PC-3 (cell line): ENCODE results near the gene ERFL. TPM values are rescaled to one million over a fixed set of nuclear protein-coding genes. Genes with fewer than 3 reads are reported as not detected.

Experiments used
- ATAC-seq: fragments of 200-7000 bp; cut with Tn5 transposase; 2 replicates; pipeline ENCODE4 v1.9.1; 2020; ENCODE audit warnings: mild to moderate bottlenecking, moderate library complexity
- BruUV-seq: library from RNA; stranded (reverse); fragments of 400-500 nt; replicated peaks from 2 replicates; lab custom pipeline; 2021; lab: Mats Ljungman, UMichigan
- CTCF ChIA-PET: fragments of 300-600 bp; sonication (Branson Sonifier 250); formaldehyde crosslinking; loops from one replicate; lab custom pipeline; 2022; ENCODE audit warnings: antibody characterized with exemption; lab: Charles Lee
- POLR2A ChIA-PET: fragments of 300-600 bp; sonication (Branson Sonifier 250); formaldehyde crosslinking; loops from one replicate; lab custom pipeline; 2022; ENCODE audit warnings: antibody characterized with exemption; ENCODE audit not compliant: unreplicated experiment; lab: Charles Lee
- DNase-seq: peaks from one replicate; pipeline ENCODE4 v3.0.0-alpha.2; 2015
- H2AFZ ChIP-seq: fragments of 300-600 bp; sonication (generic); 2 replicates; pipeline ENCODE4 v1.6.0; 2016; ENCODE audit warnings: antibody characterized with exemption, low read length
- H3F3A ChIP-seq: fragments of 300-600 bp; sonication (generic); one replicate; pipeline ENCODE4 v1.6.0; 2017; ENCODE audit warnings: antibody characterized with exemption, low read length, control low read depth, mild to moderate bottlenecking; ENCODE audit not compliant: unreplicated experiment
- H3K27ac ChIP-seq: fragments of 300-600 bp; sonication (generic); 2 replicates; pipeline ENCODE4 v1.5.1; 2016; ENCODE audit warnings: mild to moderate bottlenecking, low read length
- H3K27me3 ChIP-seq: fragments of 300-600 bp; sonication (generic); 2 replicates; pipeline ENCODE4 v1.6.1; 2016; ENCODE audit warnings: low read length, mixed read lengths
- H3K36me3 ChIP-seq: fragments of 300-600 bp; sonication (generic); 2 replicates; pipeline ENCODE4 v1.6.1; 2016; ENCODE audit warnings: low read depth, mixed run types, low read length, mixed read lengths
- H3K4me1 ChIP-seq: fragments of 300-600 bp; sonication (generic); 2 replicates; pipeline ENCODE4 v1.5.1; 2016; ENCODE audit warnings: low read length; ENCODE audit not compliant: insufficient read depth
- H3K4me2 ChIP-seq: fragments of 300-600 bp; sonication (generic); 2 replicates; pipeline ENCODE4 v1.6.0; 2016; ENCODE audit warnings: low read length
- H3K4me3 ChIP-seq: fragments of 300-600 bp; sonication (generic); 2 replicates; pipeline ENCODE4 v1.5.1; 2016; ENCODE audit warnings: mild to moderate bottlenecking, low read length, mixed read lengths
- H3K79me2 ChIP-seq: fragments of 300-600 bp; sonication (generic); 2 replicates; pipeline ENCODE4 v1.6.1; 2017; ENCODE audit warnings: low read length, mixed read lengths
- H3K9ac ChIP-seq: fragments of 300-600 bp; sonication (generic); 2 replicates; pipeline ENCODE4 v1.6.0; 2016; ENCODE audit warnings: mild to moderate bottlenecking, low read length
- H3K9me2 ChIP-seq: fragments of 300-600 bp; sonication (generic); replicated peaks from 2 replicates; pipeline ENCODE4 v1.6.1; 2016; ENCODE audit warnings: mixed run types, low read length, mixed read lengths
- H3K9me3 ChIP-seq: fragments of 300-600 bp; sonication (generic); 2 replicates; pipeline ENCODE4 v1.6.1; 2016; ENCODE audit warnings: low read length, mixed read lengths
- H4K20me1 ChIP-seq: fragments of 300-600 bp; sonication (generic); 2 replicates; pipeline ENCODE4 v1.6.1; 2016; ENCODE audit warnings: low read length, mixed read lengths
- CTCF ChIP-seq: fragments of 300-600 bp; sonication (generic); conservative IDR thresholded peaks from 2 replicates; pipeline ENCODE4 v1.5.1; 2017; ENCODE audit warnings: antibody characterized with exemption, low read depth, mild to moderate bottlenecking, low read length
- EZH2 ChIP-seq: fragments of 300-600 bp; sonication (generic); IDR thresholded peaks from one replicate; pipeline ENCODE4 v1.6.1; 2017; ENCODE audit warnings: antibody characterized with exemption, mild to moderate bottlenecking, low read length; ENCODE audit not compliant: unreplicated experiment
- EZH2phosphoT487 ChIP-seq: fragments of 300-600 bp; sonication (generic); IDR thresholded peaks from 2 replicates; pipeline ENCODE4 v1.6.1; 2018; ENCODE audit warnings: mild to moderate bottlenecking, antibody characterized with exemption, low read length, borderline replicate concordance
- intact Hi-C: fragments of 100-400 bp; cut with micrococcal nuclease; formaldehyde crosslinking; loops from 2 replicates; pipeline ENCODE4 v1.9.0; 2023
- total RNA-seq: library from RNA; depleted of rRNA; stranded (reverse); fragments of >200 nt; gene quantifications from 2 replicates; pipeline ENCODE4 v1.2.3, GENCODE V29; 2014

Gene ERFL
- total RNA-seq, 1 experiment from 2014 or later: 0.11 TPM

- no peak overlapping the region for H3K4me3 ChIP-seq
- CTCF ChIA-PET: no interaction called here
- POLR2A ChIA-PET: no interaction called here
- ATAC-seq (no peak), DNase-seq (no peak)
- no peak overlapping the region for H3K27ac ChIP-seq
- H3K4me2 ChIP-seq: no peak overlapping the region
- peaks cover 13% of the 10 kb centered on the region; the same call in 1 of the 2 replicates for H3K4me1 ChIP-seq
- H3K9ac ChIP-seq: no peak overlapping the region
- no peaks in the 10 kb centered on the region for H4K20me1 ChIP-seq
- no peaks in the 10 kb centered on the region for H3K79me2 ChIP-seq
- no peaks in the 10 kb centered on the region for H3K36me3 ChIP-seq
- 0 out of 2 replicates have a peak, but pooled peaks cover 9% of the 10 kb centered on the region for H3K27me3 ChIP-seq
- intact Hi-C loops: no loop called here
- no TSS peak for BruUV-seq
- no peaks in the 10 kb centered on the region for H3K9me2 ChIP-seq
- TF ChIP-seq CTCF (no peak), EZH2 (no peak), EZH2phosphoT487 (no peak)
- no peaks in the 10 kb centered on the region for H3F3A ChIP-seq
- no peaks in the 10 kb centered on the region for H3K9me3 ChIP-seq
- H2AFZ ChIP-seq: no peak overlapping the region
Observed at GRCh38 chr19:41933693-41934426, 5.6 kb upstream of the ERFL start.

- BruUV-seq: no TSS peak
- no peak for DNase-seq
- Histone ChIP-seq H4K20me1 (no peaks in the 10 kb centered on the region), H3K4me2 (no peak overlapping the region), H3K9me2 (no peaks in the 10 kb centered on the region), H3K36me3 (no peaks in the 10 kb centered on the region), H3K9me3 (no peaks in the 10 kb centered on the region), H3K4me1 (peaks cover 14% of the 10 kb centered on the region; the same call in 1 of the 2 replicates), H3F3A (no peaks in the 10 kb centered on the region), H3K9ac (no peak overlapping the region), H3K4me3 (no peak overlapping the region), H3K27ac (no peak overlapping the region), H3K27me3 (0 out of 2 replicates have a peak, but pooled peaks cover 9% of the 10 kb centered on the region), H2AFZ (no peak overlapping the region), H3K79me2 (no peaks in the 10 kb centered on the region)
- ChIA-PET POLR2A (no interaction called here), CTCF (no interaction called here)
- intact Hi-C loops: no loop called here
- no peak for TF ChIP-seq EZH2phosphoT487
- no peak for TF ChIP-seq EZH2
- no peak for TF ChIP-seq CTCF
- no peak for ATAC-seq
Observed at GRCh38 chr19:41932720-41933332, 4.6 kb upstream of the ERFL start.

GRCh38 chr19:41932259-41932719 lies 4.0 kb upstream of the ERFL start:
- H3K4me2 ChIP-seq: no peak overlapping the region
- no peaks in the 10 kb centered on the region for H3K36me3 ChIP-seq
- intact Hi-C loops: no loop called here
- DNase-seq: no peak
- ChIA-PET POLR2A (no interaction called here), CTCF (no interaction called here)
- H3K9ac ChIP-seq: no peak overlapping the region
- H3K79me2 ChIP-seq: no peaks in the 10 kb centered on the region
- BruUV-seq: no TSS peak
- H3K4me1 ChIP-seq: peaks cover 14% of the 10 kb centered on the region; the same call in 1 of the 2 replicates
- H3K27ac ChIP-seq: no peak overlapping the region
- 0 out of 2 replicates have a peak, but pooled peaks cover 9% of the 10 kb centered on the region for H3K27me3 ChIP-seq
- H2AFZ ChIP-seq: no peak overlapping the region
- TF ChIP-seq EZH2 (no peak), EZH2phosphoT487 (no peak), CTCF (no peak)
- H3K4me3 ChIP-seq: no peak overlapping the region
- no peaks in the 10 kb centered on the region for H3K9me2 ChIP-seq
- H3K9me3 ChIP-seq: no peaks in the 10 kb centered on the region
- no peaks in the 10 kb centered on the region for H3F3A ChIP-seq
- no peak for ATAC-seq
- H4K20me1 ChIP-seq: no peaks in the 10 kb centered on the region
